GM12875 (cell line): ENCODE data around the gene MAIP1.

Experiments
- H3K4me3 ChIP-seq: one replicate; pipeline ENCODE4 v1.5.1; 2011; ENCODE audit warnings: low read depth, low read length, control low read depth
- CTCF ChIP-seq: IDR thresholded peaks from 2 replicates; pipeline ENCODE4 v1.5.1; 2011; ENCODE audit warnings: low read depth, mild to moderate bottlenecking, control low read depth, inconsistent platforms, low read length, moderate library complexity, borderline replicate concordance; ENCODE audit not compliant: insufficient read depth

Gene MAIP1

DNA sequence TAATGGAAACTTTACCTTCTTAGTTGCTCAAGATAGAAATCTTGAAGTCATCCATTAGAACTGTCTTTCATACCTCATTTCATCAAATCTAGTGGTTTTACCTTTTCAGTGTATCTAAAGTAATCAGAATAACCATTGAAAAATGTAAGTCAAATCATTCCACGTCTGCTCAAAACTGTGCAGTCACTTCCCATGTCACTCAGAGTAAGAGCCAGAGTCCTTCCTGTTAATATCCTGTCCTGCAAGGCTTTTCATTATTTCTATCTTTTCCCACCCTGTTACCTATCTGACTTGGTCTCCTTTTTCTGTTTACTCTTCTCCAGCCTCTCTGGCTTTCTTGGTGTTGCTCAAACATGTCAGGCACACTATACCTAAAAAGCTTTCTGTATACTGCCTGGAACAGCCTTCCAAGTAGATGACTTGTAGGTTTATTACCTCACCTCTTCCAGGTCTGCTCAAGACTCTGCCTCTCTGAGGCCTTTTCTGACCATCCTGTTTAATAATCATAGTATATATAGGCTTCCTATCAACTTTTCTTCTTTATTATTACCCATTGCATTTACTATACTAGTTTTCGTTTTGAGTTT, 40.9 kb upstream of the MAIP1 start:
- no peak overlapping the region for H3K4me3 ChIP-seq
- no peak for TF ChIP-seq CTCF

GRCh38 chr2:199916980-199917379, 38.4 kb upstream of the MAIP1 start:
- no peak for TF ChIP-seq CTCF
- no peak overlapping the region for H3K4me3 ChIP-seq

- H3K4me3 ChIP-seq, result no peak overlapping the region
- TF ChIP-seq CTCF, result no peak
Measured at GRCh38 chr2:199922856-199923255, 32.5 kb upstream of the MAIP1 start.

GRCh38 chr2:199923924-199924323, 31.5 kb upstream of the MAIP1 start:
- no peak for TF ChIP-seq CTCF
- H3K4me3 ChIP-seq, result no peak overlapping the region

GRCh38 chr2:199926806-199927205, 28.6 kb upstream of the MAIP1 start:
- TF ChIP-seq CTCF, result no peak

GRCh38 chr2:199928226-199928625, 27.2 kb upstream of the MAIP1 start:
- H3K4me3 ChIP-seq, result no peak overlapping the region
- no peak for TF ChIP-seq CTCF

More at GRCh38 chr2:199926806-199927205, 28.6 kb upstream of the MAIP1 start:
- H3K4me3 ChIP-seq, result no peak overlapping the region

- H3K4me3 ChIP-seq, result no peak overlapping the region
- TF ChIP-seq CTCF, result no peak
Measured at GRCh38 chr2:199928626-199929025, 26.8 kb upstream of the MAIP1 start.
